Heart left ventricle (tissue), 16 donors: Measurements from ENCODE around the gene ZNF575. TPM values are rescaled to one million over a fixed set of nuclear protein-coding genes. Genes with fewer than 3 reads are reported as not detected.
A peak's percentile ranks its signal among the peaks of the same experiment; 100 is the strongest.

ENCODE experiments used
- ATAC-seq, 4 donors: fragments of 200-7000 bp; cut with Tn5 transposase; one replicate each; pipeline ENCODE4 v1.9.1; 2020 to 2022; ENCODE audit warnings: moderate library complexity in 4 of 4, mild to moderate bottlenecking in 3 of 4, moderate number of reproducible peaks in 1 of 4
- DNase-seq, 5 donors: peaks; one replicate each; pipeline ENCODE4 v3.0.0-alpha.2; 2020
- H3K27ac ChIP-seq, 12 donors: fragments of 200-600 bp; sonication (generic) in 4 of 12; one replicate each; pipeline versions ENCODE4 v1.5.0 to v1.8.0; 2016 to 2022; ENCODE audit warnings: mild to moderate bottlenecking in 2 of 12
- H3K27me3 ChIP-seq, 9 donors: fragments of 200-600 bp; sonication (generic) in 2 of 9; one replicate each; pipeline versions ENCODE4 v1.5.1 to v1.8.0; 2016 to 2022; ENCODE audit warnings: mild to moderate bottlenecking in 3 of 9
- H3K36me3 ChIP-seq, 9 donors: fragments of 200-600 bp; sonication (generic) in 2 of 9; one replicate each; pipeline versions ENCODE4 v1.5.0 to v1.8.0; 2018 to 2022; ENCODE audit warnings: mild to moderate bottlenecking in 2 of 9
- H3K4me1 ChIP-seq, 12 donors: fragments of 200-600 bp; sonication (generic) in 4 of 12; one replicate each; pipeline versions ENCODE4 v1.5.0 to v1.8.0; 2016 to 2022; ENCODE audit warnings: mild to moderate bottlenecking in 3 of 12
- H3K4me3 ChIP-seq, 12 donors: fragments of 200-600 bp; sonication (generic) in 4 of 12; one replicate each; pipeline versions ENCODE4 v1.5.0 to v1.8.0; 2017 to 2022; ENCODE audit warnings: mild to moderate bottlenecking in 9 of 12, moderate library complexity in 4 of 12
- H3K9me3 ChIP-seq, 12 donors: fragments of 200-600 bp; sonication (generic) in 4 of 12; one replicate each; pipeline versions ENCODE4 v1.5.0 to v1.8.0; 2016 to 2022; ENCODE audit warnings: mild to moderate bottlenecking in 1 of 12
- CTCF ChIP-seq, 12 donors: fragments of 200-600 bp; sonication (generic) in 4 of 12; IDR thresholded peaks; one replicate each; pipeline versions ENCODE4 v1.5.0 to v1.8.0; 2018 to 2022; ENCODE audit warnings: antibody characterized with exemption in 12 of 12, mild to moderate bottlenecking in 5 of 12
- POLR2A ChIP-seq, 2 donors: fragments of 450-650 bp; IDR thresholded peaks; one replicate each; pipeline ENCODE4 v1.6.1; 2017; ENCODE audit warnings: antibody characterized with exemption in 2 of 2, mild to moderate bottlenecking in 2 of 2, moderate library complexity in 2 of 2
- whole genome bisulfite sequencing, 4 donors: extraction: QIAGEN DNeasy Blood & Tissue Kit in 2 of 4; methylation state at CpG; one replicate each; pipeline versions ENCODE4 v1.1.5 to v1.1.7; 2013 to 2018; 5-methylcytosine and 5-hydroxymethylcytosine counted together
- intact Hi-C, 10 donors: fragments of 100-400 bp; cut with DNase I; formaldehyde crosslinking; loops; one replicate each; pipeline versions ENCODE4 v1.11.1 to v1.14.2; 2022
- polyA plus RNA-seq, 2 donors: library from polyadenylated mRNA; stranded (reverse); fragments of 200-250 nt; gene quantifications; one replicate each; pipeline ENCODE4 v1.2.3, GENCODE V29; 2013
- total RNA-seq, 9 donors: library from RNA; depleted of rRNA in 2 of 9; stranded (reverse); fragments of >200 nt in 2 of 9; fragmentation: NEBNext Ultra II Directional in 3 of 9; extraction: Animal tissue kit (Norgen Biotek cat#: 25700) in 3 of 9; gene quantifications; one replicate each; pipeline versions ENCODE4 v1.1.0 to v1.2.4, GENCODE V29; 2016 to 2023
- donor health status: ischemic (EF 13 %, LVEDD 7.1; RV severe dilation, severe dysfunction).
- donor health status: healthy with polysubstance abuse.
- donor health status: DM: no; HTN: yes; CAD: no.
- donor health status: DM: no; HTN: no; CAD: no.
- donor health status: ischemic (EF 25% LVEDD 6.9; RV normal size, moderate dysfunction).
- donor health status: ischemic (EF 25% LVEDD 5.7; RV mildly dilated, moderate dysfunction).
- donor health status: healthy.
- donor health status: DM: yes; HTN: yes; CAD: no.
- donor health status: ischemic (EF 35%, LVEDD 5.7; RV mildly dilated, moderate dysfunction).
- donor health status: nonischemic (EF 11% LVEDD 7.7; RV severe dilation, severe dysfunction).
- donor health status: DM: yes; HTN: yes; CAD: no.
- donor health status: PGD.
- donor health status: ischemic (EF 29% LVEDD 5.4; RV normal size, mild dysfunction).
- donor health status: nonischemic (EF 23%, LVEDD 6.1; RV moderate dilation, normal function).

ZNF575 gene
- total and polyA plus RNA-seq, 11 donors: 0.38 to 1.9 (median 1.2) TPM; not detected in 2

- H3K4me1 ChIP-seq: peaks cover 0 to 30% (median 11%) of the 10 kb centered on the region in 12 donors
- WGBS, 4 donors: 83 to 93% (median 90%) methylated on average over 6 of the region's 6 CpGs
- ATAC-seq (no peak), DNase-seq (no peak)
- peak overlapping the region in 1 of 12 donors; percentile 25 for H3K4me3 ChIP-seq
- peaks cover 0 to 36% (median 30%) of the 10 kb centered on the region in 9 donors for H3K36me3 ChIP-seq
- TF ChIP-seq POLR2A (IDR thresholded peaks at IDR 0.05) (no peak), CTCF (IDR thresholded peaks at IDR 0.05) (no peak)
- no peaks in the 10 kb centered on the region for H3K9me3 ChIP-seq
- H3K27ac ChIP-seq: peak overlapping the region in 10 of 12 donors; percentile 27 to 90 (median 69)
- intact Hi-C loops: loop anchor here in 1 of 10 donors (5.0 kb wide), 1 partner anchor 90 kb away; no protein-coding TSS in a partner anchor
- no peaks in the 10 kb centered on the region for H3K27me3 ChIP-seq
These were observed 29.3 kb downstream of the ZNF575 start for GRCh38 chr19:43562226-43562697.

GRCh38 chr19:43562698-43563241 is 29.8 kb downstream of the ZNF575 start:
- no peaks in the 10 kb centered on the region for H3K9me3 ChIP-seq
- H3K27me3 ChIP-seq: no peaks in the 10 kb centered on the region
- TF ChIP-seq POLR2A (IDR thresholded peaks at IDR 0.05) (no peak), CTCF (IDR thresholded peaks at IDR 0.05) (no peak)
- peaks cover 0 to 35% (median 24%) of the 10 kb centered on the region in 9 donors for H3K36me3 ChIP-seq
- intact Hi-C loops: loop anchor here in 1 of 10 donors (5.0 kb wide), 1 partner anchor 90 kb away; no protein-coding TSS in a partner anchor
- peak overlapping the region in 10 of 12 donors; percentile 50 to 90 (median 72) for H3K27ac ChIP-seq
- H3K4me1 ChIP-seq: peaks cover 0 to 30% (median 11%) of the 10 kb centered on the region in 12 donors
- 37 to 46% (median 44%) methylated on average over 13 to 14 of the region's 14 CpGs for WGBS, 4 donors
- DNase-seq: peak; percentile 84 to 90 (median 87)
- peak overlapping the region in 1 of 12 donors; percentile 25 for H3K4me3 ChIP-seq
- ATAC-seq: peak; percentile 93 to 97 (median 96)

- no peak for DNase-seq
- intact Hi-C loops: loop anchor here in 1 of 10 donors (5.0 kb wide), 1 partner anchor 88 kb away; no protein-coding TSS in a partner anchor
- Histone ChIP-seq H3K9me3 (no peaks in the 10 kb centered on the region), H3K27ac (peak overlapping the region in 3 of 12 donors; percentile 73 to 90 (median 79)), H3K36me3 (peaks cover 0 to 24% (median 16%) of the 10 kb centered on the region in 9 donors), H3K4me3 (no peak overlapping the region), H3K4me1 (peaks cover 0 to 30% (median 11%) of the 10 kb centered on the region in 12 donors), H3K27me3 (no peaks in the 10 kb centered on the region)
- 81 to 87% (median 85%) methylated on average over 10 of the region's 10 CpGs for WGBS, 4 donors
- ATAC-seq: no peak
- TF ChIP-seq CTCF (IDR thresholded peaks at IDR 0.05) (no peak), POLR2A (IDR thresholded peaks at IDR 0.05) (no peak)
These were observed 30.9 kb downstream of the ZNF575 start for GRCh38 chr19:43563816-43564457.

GRCh38 chr19:43564800-43565199 is 31.8 kb downstream of the ZNF575 start:
- no peak overlapping the region for H3K27ac ChIP-seq
- H3K4me1 ChIP-seq: peaks cover 0 to 30% (median 11%) of the 10 kb centered on the region in 12 donors
- WGBS, 4 donors: 71 to 78% (median 75%) methylated on average over 9 of the region's 9 CpGs
- H3K36me3 ChIP-seq: peaks cover 0 to 18% (median 13%) of the 10 kb centered on the region in 9 donors
- H3K4me3 ChIP-seq: no peak overlapping the region
- TF ChIP-seq CTCF (IDR thresholded peaks at IDR 0.05) (no peak), POLR2A (IDR thresholded peaks at IDR 0.05) (no peak)
- no peak for DNase-seq
- no peaks in the 10 kb centered on the region for H3K27me3 ChIP-seq
- intact Hi-C loops: loop anchor here in 1 of 10 donors (5.0 kb wide), 1 partner anchor 88 kb away; no protein-coding TSS in a partner anchor
- no peaks in the 10 kb centered on the region for H3K9me3 ChIP-seq
- no peak for ATAC-seq
